Neural progenitor cell (in vitro differentiated cells): ENCODE measurements around the gene VIL1.

ENCODE experiments used
- CTCF ChIP-seq: fragments of 200-600 bp; sonication (generic); IDR thresholded peaks from 2 replicates; pipeline ENCODE4 v1.5.1; 2017; ENCODE audit warnings: antibody characterized with exemption, mild to moderate bottlenecking
- EZH2 ChIP-seq: fragments of 200-600 bp; sonication (generic); IDR thresholded peaks from 2 replicates; pipeline ENCODE4 v1.6.1; 2017; ENCODE audit warnings: antibody characterized with exemption, mild to moderate bottlenecking, moderate library complexity
- EZH2phosphoT487 ChIP-seq: fragments of 200-600 bp; sonication (generic); IDR thresholded peaks from 2 replicates; pipeline ENCODE4 v1.6.1; 2017; ENCODE audit warnings: antibody characterized with exemption

GRCh38 chr2:218432676-218433365 lies 13.9 kb downstream of the VIL1 start:
- TF ChIP-seq CTCF (no peak), EZH2phosphoT487 (no peak), EZH2 (no peak)
